ENCODE measurements around the gene TTC23.

TTC23 gene

GRCh38 chr15:99105514-99106341 is 143.7 kb downstream of the TTC23 start:
- no peak for TF ChIP-seq POLR2AphosphoS5 (IDR thresholded peaks at IDR 0.05; ENCODE audit: low read depth, low read length)
- no peak for TF ChIP-seq REST (IDR thresholded peaks at IDR 0.05; ENCODE audit: insufficient read depth in 1 of 2, low read depth in 2 of 2, low read length in 2 of 2)
- no peak for TF ChIP-seq FOXP2 (optimal IDR thresholded peaks at IDR 0.05; ENCODE audit: borderline replicate concordance, extremely low read depth, extremely low read length, insufficient read depth)
- TF ChIP-seq SIN3A (IDR thresholded peaks at IDR 0.05; ENCODE audit: borderline replicate concordance, insufficient read depth, low read length): no peak
- TF ChIP-seq TAF1 (IDR thresholded peaks at IDR 0.05; ENCODE audit: borderline replicate concordance, insufficient read depth, low read length): no peak

GRCh38 chr15:99104788-99105513 is 144.4 kb downstream of the TTC23 start, which contains the start of gene SYNM:
SYNM (plus strand) TSS chr15:99105080; CDS start chr15:99105200, 120 bp downstream.
- TF ChIP-seq SIN3A (IDR thresholded peaks at IDR 0.05; ENCODE audit: borderline replicate concordance, insufficient read depth, low read length): 0 out of 2 replicates have a peak, but pooled peaks have one; percentile 32
- TF ChIP-seq REST (IDR thresholded peaks at IDR 0.05; ENCODE audit: insufficient read depth in 1 of 2, low read depth in 2 of 2, low read length in 2 of 2): no peak
- TF ChIP-seq TAF1 (IDR thresholded peaks at IDR 0.05; ENCODE audit: borderline replicate concordance, insufficient read depth, low read length): peak; percentile 64; the same call in 1 of the 2 replicates
- peak; percentile 92 for TF ChIP-seq POLR2AphosphoS5 (IDR thresholded peaks at IDR 0.05; ENCODE audit: low read depth, low read length)
- no peak for TF ChIP-seq FOXP2 (optimal IDR thresholded peaks at IDR 0.05; ENCODE audit: borderline replicate concordance, extremely low read depth, extremely low read length, insufficient read depth)

- no peak for TF ChIP-seq POLR2AphosphoS5 (IDR thresholded peaks at IDR 0.05; ENCODE audit: low read depth, low read length)
- TF ChIP-seq FOXP2 (optimal IDR thresholded peaks at IDR 0.05; ENCODE audit: borderline replicate concordance, extremely low read depth, extremely low read length, insufficient read depth): no peak
- TF ChIP-seq REST (IDR thresholded peaks at IDR 0.05; ENCODE audit: insufficient read depth in 1 of 2, low read depth in 2 of 2, low read length in 2 of 2): no peak
- TF ChIP-seq TAF1 (IDR thresholded peaks at IDR 0.05; ENCODE audit: borderline replicate concordance, insufficient read depth, low read length): no peak
- TF ChIP-seq SIN3A (IDR thresholded peaks at IDR 0.05; ENCODE audit: borderline replicate concordance, insufficient read depth, low read length): no peak
Measured at GRCh38 chr15:99103279-99103678, 146.1 kb downstream of the TTC23 start.

GRCh38 chr15:99102332-99103235 is 146.8 kb downstream of the TTC23 start:
- TF ChIP-seq POLR2AphosphoS5 (IDR thresholded peaks at IDR 0.05; ENCODE audit: low read depth, low read length) (no peak), FOXP2 (optimal IDR thresholded peaks at IDR 0.05; ENCODE audit: borderline replicate concordance, extremely low read depth, extremely low read length, insufficient read depth) (no peak), SIN3A (IDR thresholded peaks at IDR 0.05; ENCODE audit: borderline replicate concordance, insufficient read depth, low read length) (no peak), REST (IDR thresholded peaks at IDR 0.05; ENCODE audit: insufficient read depth in 1 of 2, low read depth in 2 of 2, low read length in 2 of 2) (no peak), TAF1 (IDR thresholded peaks at IDR 0.05; ENCODE audit: borderline replicate concordance, insufficient read depth, low read length) (no peak)

Measured in PFSK-1 (cell line).